Ishikawa (cell line): Measurements from ENCODE around the gene ECSIT.

ENCODE experiments used
- CEBPB ChIP-seq: IDR thresholded peaks from 2 replicates; pipeline ENCODE4 v1.6.1; 2012
- CREB1 ChIP-seq: IDR thresholded peaks from 2 replicates; pipeline ENCODE4 v1.6.1; 2012; ENCODE audit warnings: low read depth
- EGR1 ChIP-seq: IDR thresholded peaks from 2 replicates; pipeline ENCODE4 v1.6.1; 2012
- EP300 ChIP-seq: IDR thresholded peaks from 2 replicates; pipeline ENCODE4 v1.6.1; 2012; ENCODE audit warnings: borderline replicate concordance
- FOXM1 ChIP-seq: IDR thresholded peaks from 2 replicates; pipeline ENCODE4 v1.6.1; 2012; ENCODE audit warnings: low read depth, borderline replicate concordance
- MAX ChIP-seq: IDR thresholded peaks from 2 replicates; pipeline ENCODE4 v1.6.1; 2012
- NFIC ChIP-seq: IDR thresholded peaks from 2 replicates; pipeline ENCODE4 v1.6.1; 2012
- RAD21 ChIP-seq: IDR thresholded peaks from 2 replicates; pipeline ENCODE4 v1.6.1; 2012; ENCODE audit warnings: low read depth
- REST ChIP-seq: IDR thresholded peaks from 2 replicates; pipeline ENCODE4 v1.6.1; 2012; ENCODE audit warnings: low read depth, mild to moderate bottlenecking
- TCF12 ChIP-seq: IDR thresholded peaks from 2 replicates; pipeline ENCODE4 v1.6.1; 2012; ENCODE audit warnings: low read depth
- TEAD4 ChIP-seq: IDR thresholded peaks from 2 replicates; pipeline ENCODE4 v1.6.1; 2012
- YY1 ChIP-seq: IDR thresholded peaks from 2 replicates; pipeline ENCODE4 v1.6.1; 2012; ENCODE audit warnings: low read depth
- ZBTB7A ChIP-seq: IDR thresholded peaks from 2 replicates; pipeline ENCODE4 v1.6.1; 2012; ENCODE audit warnings: low read depth
- TF ChIP-seq, protein P1 (sequence below): IDR thresholded peaks from 2 replicates; pipeline ENCODE4 v1.6.1; 2012

ECSIT gene

DNA sequence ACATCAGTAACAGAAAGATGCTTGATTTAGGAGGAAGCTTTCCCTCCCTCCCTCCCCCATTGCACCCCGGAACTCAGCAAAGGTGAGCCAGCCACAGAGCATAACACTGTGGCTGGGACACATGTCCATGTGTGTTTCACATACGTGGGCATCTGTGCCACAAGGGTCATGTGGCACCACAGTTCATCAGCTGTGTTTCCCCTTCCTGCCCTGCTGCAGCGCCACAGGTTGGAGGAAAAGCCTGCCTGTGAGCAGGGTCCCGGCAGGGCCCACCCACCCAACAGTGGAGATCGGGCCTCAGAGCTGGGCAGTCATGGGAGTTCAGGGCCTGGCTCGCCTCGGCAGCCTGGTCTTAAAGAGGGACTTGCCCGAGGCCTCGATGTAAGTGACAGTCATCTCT, 45.8 kb upstream of the ECSIT start:
- TF ChIP-seq TCF12: no peak
- no peak for TF ChIP-seq REST
- TF ChIP-seq NFIC: no peak
- TF ChIP-seq CREB1: no peak
- no peak for TF ChIP-seq ZBTB7A
- no peak for TF ChIP-seq MAX
- TF ChIP-seq RAD21: no peak

GRCh38 chr19:11570039-11570462, 41.1 kb upstream of the ECSIT start:
- no peak for TF ChIP-seq MAX
- no peak for TF ChIP-seq TCF12
- no peak for TF ChIP-seq YY1
- TF ChIP-seq NFIC: no peak
- TF ChIP-seq TEAD4: no peak
- TF ChIP-seq REST: no peak
- no peak for TF ChIP-seq RAD21
- TF ChIP-seq, protein P1, sequence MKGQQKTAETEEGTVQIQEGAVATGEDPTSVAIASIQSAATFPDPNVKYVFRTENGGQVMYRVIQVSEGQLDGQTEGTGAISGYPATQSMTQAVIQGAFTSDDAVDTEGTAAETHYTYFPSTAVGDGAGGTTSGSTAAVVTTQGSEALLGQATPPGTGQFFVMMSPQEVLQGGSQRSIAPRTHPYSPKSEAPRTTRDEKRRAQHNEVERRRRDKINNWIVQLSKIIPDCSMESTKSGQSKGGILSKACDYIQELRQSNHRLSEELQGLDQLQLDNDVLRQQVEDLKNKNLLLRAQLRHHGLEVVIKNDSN: no peak
- no peak for TF ChIP-seq EP300
- TF ChIP-seq CEBPB: no peak
- no peak for TF ChIP-seq ZBTB7A
- TF ChIP-seq FOXM1: no peak

DNA sequence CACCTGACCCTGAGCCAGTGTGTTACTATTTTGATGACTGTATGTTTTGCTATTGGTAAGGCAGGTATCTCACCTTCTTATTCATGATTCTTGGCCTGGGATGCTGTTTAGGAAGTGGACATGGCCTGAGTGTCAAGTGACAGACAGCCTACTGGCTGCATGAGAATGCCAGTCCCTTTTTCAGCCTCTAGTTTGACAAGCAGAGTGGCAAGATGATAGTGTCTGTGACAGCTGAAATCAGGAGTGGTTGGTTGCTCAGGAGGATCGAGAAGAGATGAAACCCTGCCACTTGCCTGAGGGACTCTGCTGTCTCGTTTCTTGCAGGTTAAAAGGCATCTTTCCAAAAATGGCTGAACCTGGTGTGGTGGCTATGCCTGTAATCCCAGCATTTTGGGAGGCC, 37.2 kb upstream of the ECSIT start:
- TF ChIP-seq REST: no peak
- TF ChIP-seq CEBPB: no peak
- no peak for TF ChIP-seq CREB1
- TF ChIP-seq FOXM1: no peak
- TF ChIP-seq RAD21: no peak
- TF ChIP-seq, protein P1: no peak

DNA sequence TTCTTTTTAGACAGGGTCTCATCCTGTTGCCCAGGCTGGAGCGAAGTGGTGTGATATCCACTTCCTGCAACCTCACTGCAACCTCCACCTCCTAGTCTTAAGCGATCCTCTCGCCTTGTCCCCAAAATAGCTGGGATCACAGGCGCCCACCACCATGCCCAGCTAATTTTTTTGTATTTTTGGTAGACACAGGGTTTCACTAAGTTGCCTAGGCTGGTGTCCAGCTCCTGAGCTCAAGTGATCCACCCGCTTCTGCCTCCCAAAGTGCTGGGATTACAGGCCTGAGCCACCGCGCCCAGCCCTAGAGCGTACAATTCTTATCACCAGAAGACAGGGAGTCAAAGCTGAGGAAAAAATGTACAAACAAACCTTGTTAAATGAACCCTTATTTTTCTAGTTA, 34.6 kb upstream of the ECSIT start:
- TF ChIP-seq, protein P1: no peak
- TF ChIP-seq RAD21 (no peak), REST (no peak), TEAD4 (no peak), TCF12 (no peak), CEBPB (no peak), EGR1 (no peak), CREB1 (no peak), NFIC (no peak)
